ENCODE measurements around the gene FEM1A. TPM values are rescaled to one million over a fixed set of nuclear protein-coding genes. Genes with fewer than 3 reads are reported as not detected.

FEM1A gene
- total and polyA plus RNA-seq, 2 of the 13 experiments (the other 11 are each of a cell fraction or from before 2014, with no cell fraction given) = 3.2 to 10.8 TPM

DNA sequence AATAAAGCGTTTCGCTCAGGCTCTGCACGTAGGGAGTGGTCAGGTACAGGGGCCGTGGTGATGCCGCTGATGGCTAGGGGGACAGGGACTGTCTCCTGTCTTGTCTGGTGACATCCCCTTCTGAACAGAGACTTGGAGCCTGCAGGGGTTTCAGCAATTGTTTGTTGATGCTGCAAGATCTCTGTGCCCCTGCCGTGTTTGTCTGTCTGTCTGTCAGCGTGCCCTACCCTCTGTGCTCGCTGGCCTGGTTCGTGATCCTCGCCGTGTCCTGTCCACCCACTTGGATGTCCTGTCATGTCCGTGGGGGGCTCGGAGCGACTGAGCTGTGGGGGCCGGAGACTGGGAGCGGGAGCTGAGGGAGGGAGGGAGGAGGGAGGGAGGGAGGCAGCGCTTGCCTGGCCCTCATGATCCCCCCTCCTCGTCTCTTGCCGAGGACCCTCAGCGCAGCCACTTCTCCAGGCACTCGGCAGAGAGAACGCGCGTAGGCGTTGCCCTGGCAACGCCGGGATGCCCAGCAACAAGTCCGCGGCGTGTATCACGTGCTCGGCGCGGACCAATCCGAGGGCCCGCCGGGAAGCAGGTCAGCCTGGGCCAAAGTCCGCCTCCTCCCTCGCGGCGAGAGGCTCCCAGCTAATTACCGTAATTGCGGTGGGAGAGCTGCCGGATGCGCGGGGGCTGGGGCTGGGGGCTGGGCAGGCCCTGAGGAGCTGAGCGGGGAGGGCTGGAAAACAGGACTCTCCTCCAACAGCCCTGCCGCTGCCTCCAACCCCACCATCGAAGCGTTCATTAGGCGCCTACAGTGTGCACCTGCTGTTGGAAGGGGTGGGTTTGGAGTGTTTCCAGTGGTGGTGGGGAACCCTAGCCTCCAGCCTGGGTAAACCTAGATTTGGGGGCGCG is 31.9 kb upstream of the FEM1A start (continued):
- TF ChIP-seq, protein P1, sequence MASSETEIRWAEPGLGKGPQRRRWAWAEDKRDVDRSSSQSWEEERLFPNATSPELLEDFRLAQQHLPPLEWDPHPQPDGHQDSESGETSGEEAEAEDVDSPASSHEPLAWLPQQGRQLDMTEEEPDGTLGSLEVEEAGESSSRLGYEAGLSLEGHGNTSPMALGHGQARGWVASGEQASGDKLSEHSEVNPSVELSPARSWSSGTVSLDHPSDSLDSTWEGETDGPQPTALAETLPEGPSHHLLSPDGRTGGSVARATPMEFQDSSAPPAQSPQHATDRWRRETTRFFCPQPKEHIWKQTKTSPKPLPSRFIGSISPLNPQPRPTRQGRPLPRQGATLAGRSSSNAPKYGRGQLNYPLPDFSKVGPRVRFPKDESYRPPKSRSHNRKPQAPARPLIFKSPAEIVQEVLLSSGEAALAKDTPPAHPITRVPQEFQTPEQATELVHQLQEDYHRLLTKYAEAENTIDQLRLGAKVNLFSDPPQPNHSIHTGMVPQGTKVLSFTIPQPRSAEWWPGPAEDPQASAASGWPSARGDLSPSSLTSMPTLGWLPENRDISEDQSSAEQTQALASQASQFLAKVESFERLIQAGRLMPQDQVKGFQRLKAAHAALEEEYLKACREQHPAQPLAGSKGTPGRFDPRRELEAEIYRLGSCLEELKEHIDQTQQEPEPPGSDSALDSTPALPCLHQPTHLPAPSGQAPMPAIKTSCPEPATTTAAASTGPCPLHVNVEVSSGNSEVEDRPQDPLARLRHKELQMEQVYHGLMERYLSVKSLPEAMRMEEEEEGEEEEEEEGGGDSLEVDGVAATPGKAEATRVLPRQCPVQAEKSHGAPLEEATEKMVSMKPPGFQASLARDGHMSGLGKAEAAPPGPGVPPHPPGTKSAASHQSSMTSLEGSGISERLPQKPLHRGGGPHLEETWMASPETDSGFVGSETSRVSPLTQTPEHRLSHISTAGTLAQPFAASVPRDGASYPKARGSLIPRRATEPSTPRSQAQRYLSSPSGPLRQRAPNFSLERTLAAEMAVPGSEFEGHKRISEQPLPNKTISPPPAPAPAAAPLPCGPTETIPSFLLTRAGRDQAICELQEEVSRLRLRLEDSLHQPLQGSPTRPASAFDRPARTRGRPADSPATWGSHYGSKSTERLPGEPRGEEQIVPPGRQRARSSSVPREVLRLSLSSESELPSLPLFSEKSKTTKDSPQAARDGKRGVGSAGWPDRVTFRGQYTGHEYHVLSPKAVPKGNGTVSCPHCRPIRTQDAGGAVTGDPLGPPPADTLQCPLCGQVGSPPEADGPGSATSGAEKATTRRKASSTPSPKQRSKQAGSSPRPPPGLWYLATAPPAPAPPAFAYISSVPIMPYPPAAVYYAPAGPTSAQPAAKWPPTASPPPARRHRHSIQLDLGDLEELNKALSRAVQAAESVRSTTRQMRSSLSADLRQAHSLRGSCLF (CRISPR knock-in tag; IDR thresholded peaks at IDR 0.05; ENCODE audit: borderline replicate concordance) = no peak
- TF ChIP-seq, protein P2, sequence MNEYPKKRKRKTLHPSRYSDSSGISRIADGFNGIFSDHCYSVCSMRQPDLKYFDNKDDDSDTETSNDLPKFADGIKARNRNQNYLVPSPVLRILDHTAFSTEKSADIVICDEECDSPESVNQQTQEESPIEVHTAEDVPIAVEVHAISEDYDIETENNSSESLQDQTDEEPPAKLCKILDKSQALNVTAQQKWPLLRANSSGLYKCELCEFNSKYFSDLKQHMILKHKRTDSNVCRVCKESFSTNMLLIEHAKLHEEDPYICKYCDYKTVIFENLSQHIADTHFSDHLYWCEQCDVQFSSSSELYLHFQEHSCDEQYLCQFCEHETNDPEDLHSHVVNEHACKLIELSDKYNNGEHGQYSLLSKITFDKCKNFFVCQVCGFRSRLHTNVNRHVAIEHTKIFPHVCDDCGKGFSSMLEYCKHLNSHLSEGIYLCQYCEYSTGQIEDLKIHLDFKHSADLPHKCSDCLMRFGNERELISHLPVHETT (CRISPR knock-in tag; conservative IDR thresholded peaks at IDR 0.05) = no peak
- peak; percentile 69 for TF ChIP-seq ZNF883 (CRISPR knock-in tag; IDR thresholded peaks at IDR 0.05; ENCODE audit: not compliant biosample characterization)
- TF ChIP-seq, protein P3, sequence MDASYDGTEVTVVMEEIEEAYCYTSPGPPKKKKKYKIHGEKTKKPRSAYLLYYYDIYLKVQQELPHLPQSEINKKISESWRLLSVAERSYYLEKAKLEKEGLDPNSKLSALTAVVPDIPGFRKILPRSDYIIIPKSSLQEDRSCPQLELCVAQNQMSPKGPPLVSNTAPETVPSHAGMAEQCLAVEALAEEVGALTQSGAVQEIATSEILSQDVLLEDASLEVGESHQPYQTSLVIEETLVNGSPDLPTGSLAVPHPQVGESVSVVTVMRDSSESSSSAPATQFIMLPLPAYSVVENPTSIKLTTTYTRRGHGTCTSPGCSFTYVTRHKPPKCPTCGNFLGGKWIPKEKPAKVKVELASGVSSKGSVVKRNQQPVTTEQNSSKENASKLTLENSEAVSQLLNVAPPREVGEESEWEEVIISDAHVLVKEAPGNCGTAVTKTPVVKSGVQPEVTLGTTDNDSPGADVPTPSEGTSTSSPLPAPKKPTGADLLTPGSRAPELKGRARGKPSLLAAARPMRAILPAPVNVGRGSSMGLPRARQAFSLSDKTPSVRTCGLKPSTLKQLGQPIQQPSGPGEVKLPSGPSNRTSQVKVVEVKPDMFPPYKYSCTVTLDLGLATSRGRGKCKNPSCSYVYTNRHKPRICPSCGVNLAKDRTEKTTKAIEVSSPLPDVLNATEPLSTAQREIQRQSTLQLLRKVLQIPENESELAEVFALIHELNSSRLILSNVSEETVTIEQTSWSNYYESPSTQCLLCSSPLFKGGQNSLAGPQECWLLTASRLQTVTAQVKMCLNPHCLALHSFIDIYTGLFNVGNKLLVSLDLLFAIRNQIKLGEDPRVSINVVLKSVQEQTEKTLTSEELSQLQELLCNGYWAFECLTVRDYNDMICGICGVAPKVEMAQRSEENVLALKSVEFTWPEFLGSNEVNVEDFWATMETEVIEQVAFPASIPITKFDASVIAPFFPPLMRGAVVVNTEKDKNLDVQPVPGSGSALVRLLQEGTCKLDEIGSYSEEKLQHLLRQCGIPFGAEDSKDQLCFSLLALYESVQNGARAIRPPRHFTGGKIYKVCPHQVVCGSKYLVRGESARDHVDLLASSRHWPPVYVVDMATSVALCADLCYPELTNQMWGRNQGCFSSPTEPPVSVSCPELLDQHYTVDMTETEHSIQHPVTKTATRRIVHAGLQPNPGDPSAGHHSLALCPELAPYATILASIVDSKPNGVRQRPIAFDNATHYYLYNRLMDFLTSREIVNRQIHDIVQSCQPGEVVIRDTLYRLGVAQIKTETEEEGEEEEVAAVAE (CRISPR knock-in tag; IDR thresholded peaks at IDR 0.05; ENCODE audit: borderline replicate concordance) = no peak
- peak in 1 of 2 experiments; percentile 45; a peak in 1 of 4 replicates for TF ChIP-seq KLF16 (CRISPR knock-in tag; IDR thresholded peaks at IDR 0.05)
- no peak for TF ChIP-seq PRMT3 (CRISPR knock-in tag; IDR thresholded peaks at IDR 0.05; ENCODE audit: borderline replicate concordance, low read depth)
- TF ChIP-seq FOSL2 (CRISPR knock-in tag; IDR thresholded peaks at IDR 0.05) = peak; percentile 34; the same call in 1 of the 2 replicates
- TF ChIP-seq WIZ (CRISPR knock-in tag; IDR thresholded peaks at IDR 0.05) = 0 out of 2 replicates have a peak, but pooled peaks have one; percentile 10
- TF ChIP-seq RELA (CRISPR knock-in tag; IDR thresholded peaks at IDR 0.05) = no peak
- TF ChIP-seq POGZ (CRISPR knock-in tag; IDR thresholded peaks at IDR 0.05) = peak; percentile 60
- TF ChIP-seq RBM39 (IDR thresholded peaks at IDR 0.05; ENCODE audit: low read depth, low read length, poor library complexity, severe bottlenecking) = no peak
- TF ChIP-seq, protein P4, sequence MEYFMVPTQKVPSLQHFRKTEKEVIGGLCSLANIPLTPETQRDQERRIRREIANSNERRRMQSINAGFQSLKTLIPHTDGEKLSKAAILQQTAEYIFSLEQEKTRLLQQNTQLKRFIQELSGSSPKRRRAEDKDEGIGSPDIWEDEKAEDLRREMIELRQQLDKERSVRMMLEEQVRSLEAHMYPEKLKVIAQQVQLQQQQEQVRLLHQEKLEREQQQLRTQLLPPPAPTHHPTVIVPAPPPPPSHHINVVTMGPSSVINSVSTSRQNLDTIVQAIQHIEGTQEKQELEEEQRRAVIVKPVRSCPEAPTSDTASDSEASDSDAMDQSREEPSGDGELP (IDR thresholded peaks at IDR 0.05; ENCODE audit: borderline replicate concordance, low read depth) = 0 out of 2 replicates have a peak, but pooled peaks have one; percentile 29
- TF ChIP-seq NBN (conservative IDR thresholded peaks at IDR 0.05) = no peak
- TF ChIP-seq ZNF513 (CRISPR knock-in tag; conservative IDR thresholded peaks at IDR 0.05) = no peak
